GM19240 (cell line): Measurements from ENCODE around the gene UBE3C.

Experiments used
- DNase-seq: peaks from one replicate; pipeline ENCODE4 v3.0.0; 2011; ENCODE audit warnings: low spot score; ENCODE audit not compliant: insufficient read length

UBE3C gene

GRCh38 chr7:157176771-157177170 lies 38.0 kb downstream of the UBE3C start:
- DNase-seq: no peak

- DNase-seq: no peak
Measured at GRCh38 chr7:157177333-157177982, 38.7 kb downstream of the UBE3C start.

DNA sequence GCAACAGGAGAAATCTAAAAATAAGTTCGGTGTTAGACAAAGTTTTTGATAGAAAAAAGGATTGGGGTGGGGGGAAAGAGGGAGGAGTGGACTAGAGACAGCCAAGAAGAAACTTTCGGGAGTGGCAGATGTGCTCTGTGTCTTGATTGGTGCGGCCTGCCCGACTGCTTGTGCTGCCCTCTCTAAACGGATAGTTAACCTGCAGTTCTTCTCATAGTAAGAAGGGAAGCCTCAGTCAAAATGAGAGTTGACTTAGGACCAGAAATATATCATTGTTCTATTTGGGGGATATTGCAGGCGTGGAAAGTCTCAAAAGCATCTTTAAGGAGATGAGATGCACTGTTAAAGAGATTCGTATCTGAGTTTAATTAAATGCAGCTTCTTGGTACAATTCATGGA lies 39.3 kb downstream of the UBE3C start:
- no peak for DNase-seq

DNA sequence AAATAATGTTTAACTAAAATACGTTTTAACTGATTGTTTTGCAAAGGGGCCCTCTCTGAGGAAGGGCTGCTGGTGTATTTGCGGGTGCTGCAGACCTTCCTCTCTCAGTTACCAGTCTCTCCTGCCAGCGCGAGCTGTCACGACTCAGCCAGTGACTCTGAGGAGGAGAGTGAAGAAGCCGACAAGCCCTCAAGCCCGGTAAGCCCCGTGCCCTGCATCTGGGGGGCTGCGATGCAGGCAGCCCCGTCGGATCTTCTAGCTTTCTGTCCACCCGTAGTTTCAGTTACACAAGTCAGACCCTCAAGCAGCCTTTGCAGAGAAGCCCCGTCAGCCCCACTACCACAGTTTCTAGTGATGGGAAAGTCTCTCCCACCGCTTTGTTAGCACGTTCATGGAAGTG lies 45.1 kb downstream of the UBE3C start:
- DNase-seq: no peak

GRCh38 chr7:157188091-157188665 lies 49.5 kb downstream of the UBE3C start:
- no peak for DNase-seq

DNA sequence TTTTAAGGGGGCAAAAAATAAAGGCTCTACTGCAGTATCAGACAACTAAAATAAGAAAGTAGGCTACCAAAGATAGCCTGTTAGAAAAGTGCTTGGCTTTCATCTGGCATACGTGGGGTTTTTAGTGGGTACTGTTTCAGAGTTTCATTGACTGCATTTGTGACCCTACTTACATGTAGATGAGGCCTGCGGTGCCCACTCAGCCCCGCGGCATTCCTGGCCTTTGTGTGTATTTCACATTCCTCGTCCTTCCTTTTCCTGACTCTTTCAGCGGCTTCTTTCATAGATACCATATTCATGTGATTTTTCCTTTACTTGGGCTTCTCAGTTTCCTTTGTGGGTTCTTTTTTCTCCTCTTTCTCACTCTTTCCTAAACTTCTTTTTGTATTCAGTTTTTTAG lies 50.7 kb downstream of the UBE3C start:
- no peak for DNase-seq

GRCh38 chr7:157192861-157193260 lies 54.1 kb downstream of the UBE3C start:
- DNase-seq: no peak

- no peak for DNase-seq
Measured at GRCh38 chr7:157193274-157193673, 54.5 kb downstream of the UBE3C start.

GRCh38 chr7:157194948-157195347 lies 56.2 kb downstream of the UBE3C start:
- DNase-seq: no peak

DNA sequence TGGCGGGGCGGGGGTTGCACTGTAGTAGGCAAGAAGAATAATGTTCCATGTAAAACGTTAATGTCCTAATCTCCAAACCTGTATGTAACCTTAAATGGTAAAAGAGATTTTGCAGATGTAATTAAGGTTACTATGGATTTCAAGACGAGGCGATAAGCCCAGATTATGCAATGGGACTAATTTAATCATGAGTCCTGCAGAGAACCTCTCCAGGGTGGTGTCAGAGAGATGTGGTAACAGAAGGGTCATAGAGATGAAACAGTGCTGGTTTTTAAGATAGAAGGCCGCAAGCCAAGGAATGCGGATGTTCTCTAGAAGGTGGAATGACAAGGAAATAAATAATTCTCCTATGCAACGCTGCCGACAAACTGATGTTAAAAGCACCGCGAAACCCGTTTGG lies 57.1 kb downstream of the UBE3C start:
- no peak for DNase-seq

- no peak for DNase-seq
Measured at GRCh38 chr7:157204134-157204533, 65.4 kb downstream of the UBE3C start.

DNA sequence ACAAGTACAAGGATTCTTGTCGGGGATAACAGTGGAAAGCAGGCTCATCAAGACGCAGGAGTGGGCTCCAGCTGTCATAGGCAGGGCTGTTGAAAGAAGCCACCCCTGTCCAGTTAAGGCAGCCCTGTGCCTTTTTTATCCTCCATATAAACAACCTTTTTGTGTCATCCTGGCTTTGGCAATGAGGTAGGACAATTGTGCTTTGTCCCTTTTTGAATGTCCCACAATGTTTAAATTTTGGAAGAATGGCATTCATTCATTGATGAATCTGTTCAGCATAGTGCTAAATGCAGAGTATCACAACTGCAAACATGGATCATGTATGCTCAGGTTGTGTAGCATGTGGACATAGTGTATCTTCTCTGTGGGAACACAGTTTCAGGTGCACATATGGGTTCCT lies 66.7 kb downstream of the UBE3C start:
- DNase-seq: no peak

- DNase-seq: no peak
Measured at GRCh38 chr7:157208571-157209413, 70.1 kb downstream of the UBE3C start.

DNA sequence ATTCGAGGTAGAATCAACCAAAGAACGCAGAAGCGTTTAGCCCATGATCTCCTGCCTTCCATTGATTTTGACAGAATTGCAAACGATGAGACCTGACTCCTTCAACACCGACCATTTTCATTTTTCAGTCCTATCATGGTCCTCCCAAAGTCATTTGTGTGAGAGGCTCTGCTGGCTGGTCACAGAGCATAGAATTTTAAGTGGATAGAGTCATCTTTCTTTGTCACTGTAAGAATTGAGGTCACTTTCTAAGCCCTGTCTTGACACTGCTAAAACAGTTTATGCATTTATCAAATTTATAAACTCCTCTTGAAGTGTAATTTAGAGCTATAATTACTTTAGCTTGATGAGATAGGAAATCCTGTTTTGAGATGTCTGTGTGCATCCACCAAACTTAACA lies 72.0 kb downstream of the UBE3C start:
- no peak for DNase-seq

- no peak for DNase-seq
Measured at GRCh38 chr7:157211690-157212089, 73.0 kb downstream of the UBE3C start.

GRCh38 chr7:157219154-157219553 lies 80.4 kb downstream of the UBE3C start:
- peak; percentile 16 for DNase-seq

DNA sequence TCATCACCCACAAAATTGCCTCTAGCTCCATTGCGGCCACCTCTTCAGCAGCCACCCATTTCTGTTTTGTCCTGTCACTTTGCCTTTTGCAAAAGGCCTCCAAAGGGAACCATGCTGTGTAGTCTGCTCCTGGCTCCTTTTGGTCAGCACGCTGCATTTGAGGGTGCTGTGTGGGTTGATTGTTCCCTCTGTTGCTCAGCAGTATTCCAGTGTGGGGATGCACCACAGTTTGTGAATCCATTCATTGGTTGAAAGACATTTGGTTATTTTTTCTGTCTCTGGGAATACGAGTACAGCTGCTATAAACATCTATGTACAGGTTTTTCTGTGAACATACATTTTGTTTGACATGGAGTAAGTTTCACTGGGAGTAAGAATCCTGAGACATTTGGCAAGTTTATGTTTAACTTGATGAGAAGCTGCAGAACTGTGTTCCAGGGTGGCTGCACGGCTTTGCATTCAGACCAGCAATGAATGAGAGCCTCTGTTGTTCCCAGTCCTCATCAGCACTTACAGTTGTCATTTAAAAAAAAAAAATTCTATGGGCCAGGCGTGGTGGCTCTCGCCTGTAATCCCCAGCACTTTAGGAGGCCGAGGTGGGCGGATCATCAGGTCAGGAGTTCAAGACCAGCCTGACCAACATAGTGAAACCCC lies 82.3 kb downstream of the UBE3C start:
- no peak for DNase-seq

DNA sequence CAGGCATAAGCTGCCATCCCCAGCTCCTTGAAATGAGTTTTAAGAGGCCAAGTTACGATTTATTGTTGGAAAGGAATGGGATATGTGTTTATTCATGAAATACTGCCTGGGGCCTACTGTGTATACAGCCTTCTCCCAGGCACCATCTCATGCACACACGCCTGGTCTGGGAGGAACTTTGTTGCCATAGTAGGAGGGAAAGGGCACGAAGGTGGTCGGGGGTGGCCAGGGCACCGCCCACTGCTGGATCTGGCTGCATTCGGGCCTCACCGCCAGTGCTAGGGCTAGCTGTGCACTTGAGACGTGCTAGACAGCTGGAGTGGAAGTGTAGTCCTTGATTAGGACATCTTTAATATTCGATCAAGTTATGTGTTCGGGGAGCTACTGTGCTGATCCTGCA lies 84.0 kb downstream of the UBE3C start:
- no peak for DNase-seq

DNA sequence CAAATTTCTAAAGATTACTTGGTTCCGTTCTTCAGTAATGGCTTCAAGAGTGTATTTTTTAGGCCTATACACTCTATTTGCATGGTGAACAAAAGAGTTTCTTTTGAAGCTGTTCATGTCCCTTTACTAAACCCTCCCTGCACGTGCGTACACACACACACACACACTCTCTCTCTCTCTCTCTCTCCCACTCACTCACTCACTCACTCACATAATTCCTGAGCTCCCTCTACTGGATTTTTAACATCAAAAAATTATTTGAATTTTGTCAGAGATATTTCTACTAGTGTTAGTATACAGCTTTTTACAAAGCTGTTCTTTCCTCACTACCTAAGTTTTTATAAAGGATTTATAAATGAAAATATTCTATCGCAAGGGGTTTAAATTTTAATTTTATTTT lies 85.9 kb downstream of the UBE3C start:
- DNase-seq: no peak

DNA sequence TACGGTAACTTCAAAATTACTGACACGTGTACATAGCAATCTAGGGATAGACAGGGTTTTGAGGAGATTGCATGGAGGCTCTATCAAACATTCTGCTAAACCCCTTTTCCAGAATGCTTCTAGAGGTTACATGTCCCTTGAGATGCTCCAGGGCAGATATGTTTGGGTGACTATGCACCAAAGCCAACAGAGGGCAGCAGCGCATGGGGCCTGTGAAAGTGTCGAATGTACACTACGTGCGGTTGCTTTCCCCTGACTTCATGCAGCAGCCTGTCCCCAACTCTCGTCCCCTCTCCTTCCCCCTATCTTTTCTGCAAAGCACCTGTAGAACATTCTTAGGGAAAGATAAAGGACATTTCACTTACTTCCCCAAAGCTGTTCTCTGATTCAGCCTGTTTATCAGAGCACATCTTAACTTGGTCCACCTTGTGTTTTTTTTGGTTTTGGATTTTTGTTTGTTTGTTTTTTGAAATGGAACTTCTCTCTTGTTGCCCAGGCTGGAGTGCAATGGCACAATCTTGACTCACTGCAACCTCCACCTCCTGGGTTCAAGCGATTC lies 90.2 kb downstream of the UBE3C start:
- no peak for DNase-seq

GRCh38 chr7:157233677-157234076 lies 95.0 kb downstream of the UBE3C start:
- DNase-seq: no peak

GRCh38 chr7:157234271-157234670 lies 95.5 kb downstream of the UBE3C start:
- DNase-seq: no peak
